Ovary (tissue), 9 donors: ENCODE results near the gene OLFM1. TPM values are rescaled to one million over a fixed set of nuclear protein-coding genes. Genes with fewer than 3 reads are reported as not detected.
A peak's percentile ranks its signal among the peaks of the same experiment; 100 is the strongest.

Source experiments
- DNase-seq, 5 donors: peaks; one replicate each; pipeline ENCODE4 v3.0.0-alpha.2; 2019 to 2020
- H3K27ac ChIP-seq, 2 donors: fragments of 200-600 bp; one replicate each; pipeline versions ENCODE4 v1.5.1 to v1.8.0; 2019 to 2022
- H3K27me3 ChIP-seq: fragments of 200-600 bp; one replicate; pipeline ENCODE4 v1.8.0; 2022
- H3K36me3 ChIP-seq: fragments of 200-600 bp; sonication (generic); one replicate; pipeline ENCODE4 v1.5.1; 2019
- H3K4me1 ChIP-seq: one replicate; pipeline ENCODE4 v1.8.1; 2013; ENCODE audit warnings: mild to moderate bottlenecking, moderate library complexity; ENCODE audit not compliant: insufficient read depth
- H3K4me3 ChIP-seq: fragments of 200-600 bp; sonication (generic); one replicate; pipeline ENCODE4 v1.5.1; 2017
- H3K9me3 ChIP-seq, 2 donors: fragments of 200-600 bp in 1 of 2; sonication (generic) in 1 of 2; one replicate each; pipeline versions ENCODE4 v1.5.1 to v1.8.1; 2013 to 2019; ENCODE audit warnings: mild to moderate bottlenecking in 1 of 2, moderate library complexity in 1 of 2
- CTCF ChIP-seq, 3 donors: fragments of 450-650 bp in 2 of 3; fragments of 200-600 bp in 1 of 3; IDR thresholded peaks; one replicate each; pipeline versions ENCODE4 v1.5.1 to v1.8.0; 2016 to 2022; ENCODE audit warnings: antibody characterized with exemption in 3 of 3, mild to moderate bottlenecking in 1 of 3
- EP300 ChIP-seq: sonication (generic); formaldehyde crosslinking; IDR thresholded peaks from one replicate; pipeline ENCODE4 v1.6.1; 2017; ENCODE audit warnings: antibody characterized with exemption
- POLR2A ChIP-seq: fragments of 450-650 bp; IDR thresholded peaks from one replicate; pipeline ENCODE4 v1.6.1; 2017; ENCODE audit warnings: antibody characterized with exemption, mild to moderate bottlenecking, moderate library complexity
- WGBS, 3 donors: extraction: QIAGEN DNeasy Blood & Tissue Kit in 1 of 3; methylation state at CpG; one replicate each; pipeline versions ENCODE4 v1.1.5 to v1.1.7; 2013 to 2017; 5-methylcytosine and 5-hydroxymethylcytosine counted together
- intact Hi-C, 4 donors: fragments of 100-400 bp; cut with DNase I; formaldehyde crosslinking; loops; one replicate each; pipeline versions ENCODE4 v1.11.0 to v1.15.1; 2022 to 2023
- polyA plus RNA-seq, 2 donors: library from polyadenylated mRNA; stranded (reverse); fragments of 200-250 nt in 1 of 2; fragments of 350-450 nt in 1 of 2; fragmentation: Illumina TruSeq in 1 of 2; extraction: RNeasy Lipid Tissue Mini Kit (QIAGEN cat#74804) in 1 of 2; gene quantifications; one replicate each; pipeline ENCODE4 v1.2.3, GENCODE V29; 2013 to 2014
- total RNA-seq, 7 donors: library from RNA; depleted of rRNA in 2 of 7; stranded (reverse); fragments of >200 nt in 2 of 7; fragmentation: NEBNext Ultra II Directional in 3 of 7; extraction: Animal tissue kit (Norgen Biotek cat#: 25700) in 3 of 7; gene quantifications; one replicate each; pipeline versions ENCODE4 v1.1.0 to v1.2.4, GENCODE V29; 2016 to 2023
- donor health status: DM: no; HTN: no; CAD: no; lungs with moderate emphysema.
- donor health status: DM: no; HTN: no; CAD: no.
- donor health status: Bipolar disorder and iron deficiency.
- donor health status: DM: yes; HTN: yes; CAD: no.
- donor health status: DM: no; HTN: no; CAD: no.
- donor health status: DM: yes; HTN: yes; CAD: no.

OLFM1 gene
- total and polyA plus RNA-seq, 9 donors, result 6.5 to 40.0 (median 19.9) TPM

- intact Hi-C loops, result loop anchor here in 1 of 4 donors (10.0 kb wide), 1 partner anchor 62 kb away; no protein-coding TSS in a partner anchor
- H3K27ac ChIP-seq, result no peak overlapping the region
- H3K36me3 ChIP-seq, result no peaks in the 10 kb centered on the region
- no peak for DNase-seq
- no peaks in the 10 kb centered on the region for H3K27me3 ChIP-seq
- no peaks in the 10 kb centered on the region for H3K9me3 ChIP-seq
- peak overlapping the region; percentile 30 for H3K4me3 ChIP-seq
- 33 to 40% (median 39%) methylated on average over 19 of the region's 19 CpGs for WGBS, 3 donors
- TF ChIP-seq POLR2A (no peak), EP300 (no peak), CTCF (IDR thresholded peaks at IDR 0.05) (no peak)
- H3K4me1 ChIP-seq, result no peaks in the 10 kb centered on the region
These were observed 11.2 kb upstream of the OLFM1 start for GRCh38 chr9:135076143-135076875.

- 77 to 84% (median 80%) methylated on average over 6 of the region's 6 CpGs for WGBS, 3 donors
- Histone ChIP-seq H3K4me3 (no peak overlapping the region), H3K9me3 (no peaks in the 10 kb centered on the region), H3K27ac (no peak overlapping the region), H3K4me1 (no peaks in the 10 kb centered on the region), H3K36me3 (no peaks in the 10 kb centered on the region), H3K27me3 (no peaks in the 10 kb centered on the region)
- TF ChIP-seq POLR2A, result no peak
- TF ChIP-seq EP300, result no peak
- no peak for TF ChIP-seq CTCF (IDR thresholded peaks at IDR 0.05)
- intact Hi-C loops, result loop anchor here in 1 of 4 donors (10.0 kb wide), 1 partner anchor 62 kb away; no protein-coding TSS in a partner anchor
- DNase-seq, result no peak
These were observed 10.5 kb upstream of the OLFM1 start for GRCh38 chr9:135076876-135077430.

- TF ChIP-seq POLR2A, result no peak
- no peak for TF ChIP-seq EP300
- peak in 2 of 5 donors; percentile 55 to 67 for DNase-seq
- Histone ChIP-seq H3K27ac (no peak overlapping the region), H3K9me3 (no peaks in the 10 kb centered on the region), H3K36me3 (no peaks in the 10 kb centered on the region), H3K4me3 (no peak overlapping the region), H3K27me3 (no peaks in the 10 kb centered on the region), H3K4me1 (no peaks in the 10 kb centered on the region)
- 47 to 48% (median 48%) methylated on average over 12 of the region's 12 CpGs for WGBS, 3 donors
- intact Hi-C loops, result loop anchor here in 1 of 4 donors (10.0 kb wide), 1 partner anchor 63 kb away; no protein-coding TSS in a partner anchor
These were observed 9.8 kb upstream of the OLFM1 start for GRCh38 chr9:135077497-135078200.

GRCh38 chr9:135078361-135078821 lies 9.1 kb upstream of the OLFM1 start:
- Histone ChIP-seq H3K36me3 (no peaks in the 10 kb centered on the region), H3K4me1 (no peaks in the 10 kb centered on the region), H3K4me3 (no peak overlapping the region), H3K9me3 (no peaks in the 10 kb centered on the region), H3K27ac (no peak overlapping the region), H3K27me3 (no peaks in the 10 kb centered on the region)
- DNase-seq, result no peak
- no peak for TF ChIP-seq EP300
- no peak for TF ChIP-seq CTCF (IDR thresholded peaks at IDR 0.05)
- no peak for TF ChIP-seq POLR2A
- intact Hi-C loops, result loop anchor here in 1 of 4 donors (10.0 kb wide), 1 partner anchor 64 kb away; no protein-coding TSS in a partner anchor
- WGBS, 3 donors, result 74 to 80% (median 79%) methylated on average over 11 of the region's 11 CpGs
